H9 (cell line): ENCODE results near the gene ACKR4. TPM values are rescaled to one million over a fixed set of nuclear protein-coding genes. Genes with fewer than 3 reads are reported as not detected.

Experiments
- DNase-seq: peaks from one replicate; pipeline ENCODE4 v3.0.0-alpha.2; 2017
- H2AFZ ChIP-seq: one replicate; pipeline ENCODE4 v1.6.1; 2013; ENCODE audit warnings: mild to moderate bottlenecking, low read length, control low read depth, moderate library complexity
- H2AK5ac ChIP-seq: 2 replicates; pipeline ENCODE4 v1.6.1; 2013; ENCODE audit warnings: low read length, control low read depth, mixed read lengths; ENCODE audit not compliant: insufficient read length
- H2BK120ac ChIP-seq: one replicate; pipeline ENCODE4 v1.6.1; 2013; ENCODE audit warnings: low read depth, mild to moderate bottlenecking, low read length, control low read depth, inconsistent platforms; ENCODE audit not compliant: poor library complexity, severe bottlenecking
- H2BK12ac ChIP-seq: 2 replicates; pipeline ENCODE4 v1.6.1; 2013; ENCODE audit warnings: low read length, control low read depth, mixed read lengths, low read depth; ENCODE audit not compliant: insufficient read length
- H2BK15ac ChIP-seq: 2 replicates; pipeline ENCODE4 v1.6.1; 2013; ENCODE audit warnings: low read depth, low read length, control low read depth
- H2BK20ac ChIP-seq: one replicate; pipeline ENCODE4 v1.6.1; 2013; ENCODE audit warnings: low read depth, mild to moderate bottlenecking, low read length, control low read depth, inconsistent platforms; ENCODE audit not compliant: poor library complexity, severe bottlenecking
- H2BK5ac ChIP-seq: 2 replicates; pipeline ENCODE4 v1.6.1; 2013; ENCODE audit warnings: low read length, control low read depth, mixed read lengths; ENCODE audit not compliant: insufficient read length
- H3K14ac ChIP-seq: 2 replicates; pipeline ENCODE4 v1.6.1; 2013; ENCODE audit warnings: low read length, control low read depth; ENCODE audit not compliant: insufficient read depth
- H3K18ac ChIP-seq: 2 replicates; pipeline ENCODE4 v1.6.1; 2013; ENCODE audit warnings: low read depth, mild to moderate bottlenecking, mixed read lengths, low read length, control low read depth; ENCODE audit not compliant: insufficient read length
- H3K23ac ChIP-seq: 2 replicates; pipeline ENCODE4 v1.6.1; 2013; ENCODE audit warnings: low read length, control low read depth, mixed read lengths, low read depth; ENCODE audit not compliant: insufficient read length
- H3K23me2 ChIP-seq: 2 replicates; pipeline ENCODE4 v1.6.1; 2013; ENCODE audit warnings: low read depth, mild to moderate bottlenecking, mixed read lengths, low read length, control low read depth; ENCODE audit not compliant: insufficient read length, poor library complexity, severe bottlenecking
- H3K27ac ChIP-seq: 2 replicates; pipeline ENCODE4 v1.5.1; 2013; ENCODE audit warnings: low read length, control low read depth, mixed read lengths, low read depth; ENCODE audit not compliant: insufficient read length
- H3K27me3 ChIP-seq: 2 replicates; pipeline ENCODE4 v1.6.1; 2013; ENCODE audit warnings: low read length, control low read depth, inconsistent platforms; ENCODE audit not compliant: insufficient read depth
- H3K4ac ChIP-seq: 2 replicates; pipeline ENCODE4 v1.6.1; 2013; ENCODE audit warnings: low read depth, mild to moderate bottlenecking, control low read depth, inconsistent platforms, low read length, moderate library complexity
- H3K4me1 ChIP-seq: 2 replicates; pipeline ENCODE4 v1.6.1; 2013; ENCODE audit warnings: low read length, control low read depth, inconsistent platforms; ENCODE audit not compliant: insufficient read depth
- H3K4me2 ChIP-seq: 2 replicates; pipeline ENCODE4 v1.6.1; 2013; ENCODE audit warnings: low read length, control low read depth, mixed read lengths; ENCODE audit not compliant: insufficient read length, insufficient read depth
- H3K56ac ChIP-seq: 2 replicates; pipeline ENCODE4 v1.6.1; 2013; ENCODE audit warnings: low read depth, mild to moderate bottlenecking, mixed read lengths, low read length, control low read depth; ENCODE audit not compliant: insufficient read length
- H3K79me1 ChIP-seq: 2 replicates; pipeline ENCODE4 v1.6.1; 2013; ENCODE audit warnings: low read depth, mild to moderate bottlenecking, moderate library complexity, low read length, control low read depth, inconsistent platforms; ENCODE audit not compliant: insufficient read depth, poor library complexity, severe bottlenecking
- H3K79me2 ChIP-seq: 2 replicates; pipeline ENCODE4 v1.6.1; 2013; ENCODE audit warnings: low read length, control low read depth, inconsistent platforms; ENCODE audit not compliant: insufficient read depth
- H3K9ac ChIP-seq: 2 replicates; pipeline ENCODE4 v1.6.1; 2013; ENCODE audit warnings: low read length, control low read depth, mixed read lengths; ENCODE audit not compliant: insufficient read length; ENCODE audit errors: extremely low read depth
- H3K9me3 ChIP-seq: one replicate; pipeline ENCODE4 v1.6.1; 2013; ENCODE audit warnings: low read depth, low read length, inconsistent platforms; ENCODE audit not compliant: control insufficient read depth
- H3T11ph ChIP-seq: one replicate; pipeline ENCODE4 v1.6.1; 2013; ENCODE audit warnings: mild to moderate bottlenecking, low read length, control low read depth, inconsistent platforms
- H4K20me1 ChIP-seq: one replicate; pipeline ENCODE4 v1.6.1; 2013; ENCODE audit not compliant: control insufficient read depth, insufficient read length, insufficient read depth
- H4K5ac ChIP-seq: 2 replicates; pipeline ENCODE4 v1.6.1; 2013; ENCODE audit warnings: low read depth, mild to moderate bottlenecking, mixed read lengths, low read length, control low read depth; ENCODE audit not compliant: insufficient read length
- H4K8ac ChIP-seq: replicated peaks from 2 replicates; pipeline ENCODE4 v1.6.1; 2013; ENCODE audit warnings: low read length, control low read depth, mixed read lengths, low read depth; ENCODE audit not compliant: insufficient read length
- H4K91ac ChIP-seq: 2 replicates; pipeline ENCODE4 v1.6.1; 2013; ENCODE audit warnings: low read depth, mild to moderate bottlenecking, moderate library complexity, mixed read lengths, low read length, control low read depth; ENCODE audit not compliant: insufficient read length
- H3K27ac Mint-ChIP-seq, 3 experiments: 2 replicates in 2 of 3; 3 replicates in 1 of 3; pipeline ENCODE4 v1.8.0; 2020 to 2021; ENCODE audit warnings: mixed read lengths in 3 of 3, mild to moderate bottlenecking in 1 of 3, moderate library complexity in 1 of 3
- H3K27me3 Mint-ChIP-seq: 2 replicates; pipeline ENCODE4 v1.8.0; 2021; ENCODE audit warnings: low read depth, mild to moderate bottlenecking, moderate library complexity, mixed read lengths
- H3K36me3 Mint-ChIP-seq, 3 experiments: 2 replicates in 2 of 3; 3 replicates in 1 of 3; pipeline ENCODE4 v1.8.0; 2020 to 2021; ENCODE audit warnings: low read depth in 3 of 3, mixed read lengths in 3 of 3; ENCODE audit not compliant: insufficient read depth in 1 of 3
- H3K4me1 Mint-ChIP-seq, 2 experiments: 2 replicates each; pipeline ENCODE4 v1.8.0; 2020; ENCODE audit warnings: mixed read lengths in 2 of 2
- H3K4me3 Mint-ChIP-seq, 2 experiments: 2 replicates in 1 of 2; 3 replicates in 1 of 2; pipeline ENCODE4 v1.8.0; 2020 to 2021; ENCODE audit warnings: mild to moderate bottlenecking in 2 of 2, mixed read lengths in 2 of 2, moderate library complexity in 1 of 2
- H3K9me3 Mint-ChIP-seq, 2 experiments: 2 replicates in 1 of 2; 3 replicates in 1 of 2; pipeline ENCODE4 v1.8.0; 2020; ENCODE audit warnings: mild to moderate bottlenecking in 2 of 2, mixed read lengths in 2 of 2, moderate library complexity in 1 of 2
- WGBS: extraction: QIAGEN DNeasy Blood & Tissue Kit; methylation state at CpG from one replicate; pipeline ENCODE4 v1.1.7; 2013; ENCODE audit warnings: missing lambda C conversion rate, low lambda C conversion rate, mixed read lengths; ENCODE audit not compliant: insufficient read length; ENCODE audit errors: extremely low coverage; 5-methylcytosine and 5-hydroxymethylcytosine counted together
- total RNA-seq: library from RNA; stranded (reverse); gene quantifications from 2 replicates; pipeline ENCODE4 v1.2.1, GENCODE V29; 2021
- TF ChIP-seq, protein P1 (sequence below): fragments of 200-600 bp; sonication (generic); conservative IDR thresholded peaks from 3 replicates; pipeline ENCODE4 v1.8.0; 2021; ENCODE audit warnings: antibody characterized with exemption, mild to moderate bottlenecking

ACKR4 gene
- total RNA-seq, 1 experiment from 2014 or later = not detected

DNA sequence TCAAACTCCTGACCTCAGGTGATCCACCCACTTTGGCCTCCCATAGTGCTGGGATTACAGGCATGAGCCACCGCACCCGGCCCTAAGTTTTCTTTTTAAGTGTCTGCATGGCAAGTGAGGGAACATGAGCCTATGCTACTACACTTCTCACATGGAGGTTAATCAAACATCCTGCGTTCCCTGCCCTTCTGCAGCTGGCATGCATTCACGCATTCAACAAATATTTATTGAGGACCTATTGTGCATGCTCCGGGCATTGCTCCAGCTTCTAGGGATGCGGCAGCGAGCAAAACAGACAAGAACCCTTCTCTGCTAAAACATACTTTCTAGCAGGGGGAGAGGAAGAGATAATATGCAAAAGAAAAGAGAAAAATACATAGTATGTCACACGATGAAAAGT lies 42.6 kb upstream of the ACKR4 start:
- H2AFZ ChIP-seq = no peak overlapping the region
- H3T11ph ChIP-seq = no peak overlapping the region
- H2BK5ac ChIP-seq = no peak overlapping the region
- no peak overlapping the region for H2BK12ac ChIP-seq
- no peak overlapping the region for H4K8ac ChIP-seq
- H3K4ac ChIP-seq = no peak overlapping the region
- TF ChIP-seq, protein P1, sequence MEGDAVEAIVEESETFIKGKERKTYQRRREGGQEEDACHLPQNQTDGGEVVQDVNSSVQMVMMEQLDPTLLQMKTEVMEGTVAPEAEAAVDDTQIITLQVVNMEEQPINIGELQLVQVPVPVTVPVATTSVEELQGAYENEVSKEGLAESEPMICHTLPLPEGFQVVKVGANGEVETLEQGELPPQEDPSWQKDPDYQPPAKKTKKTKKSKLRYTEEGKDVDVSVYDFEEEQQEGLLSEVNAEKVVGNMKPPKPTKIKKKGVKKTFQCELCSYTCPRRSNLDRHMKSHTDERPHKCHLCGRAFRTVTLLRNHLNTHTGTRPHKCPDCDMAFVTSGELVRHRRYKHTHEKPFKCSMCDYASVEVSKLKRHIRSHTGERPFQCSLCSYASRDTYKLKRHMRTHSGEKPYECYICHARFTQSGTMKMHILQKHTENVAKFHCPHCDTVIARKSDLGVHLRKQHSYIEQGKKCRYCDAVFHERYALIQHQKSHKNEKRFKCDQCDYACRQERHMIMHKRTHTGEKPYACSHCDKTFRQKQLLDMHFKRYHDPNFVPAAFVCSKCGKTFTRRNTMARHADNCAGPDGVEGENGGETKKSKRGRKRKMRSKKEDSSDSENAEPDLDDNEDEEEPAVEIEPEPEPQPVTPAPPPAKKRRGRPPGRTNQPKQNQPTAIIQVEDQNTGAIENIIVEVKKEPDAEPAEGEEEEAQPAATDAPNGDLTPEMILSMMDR = no peak
- no peak overlapping the region for H3K23ac ChIP-seq
- no peak overlapping the region for H4K5ac ChIP-seq
- no peaks in the 10 kb centered on the region for H3K9me3 Mint-ChIP-seq
- H3K79me2 ChIP-seq = no peaks in the 10 kb centered on the region
- no peak overlapping the region for H2BK120ac ChIP-seq
- H3K4me3 Mint-ChIP-seq = no peak overlapping the region
- no peaks in the 10 kb centered on the region for H3K79me1 ChIP-seq
- H2BK15ac ChIP-seq = no peak overlapping the region
- no peak overlapping the region for H4K91ac ChIP-seq
- no peak overlapping the region for H2BK20ac ChIP-seq
- H3K4me1 Mint-ChIP-seq = peaks cover 21 to 30% of the 10 kb centered on the region in 2 experiments
- no peak overlapping the region for H3K4me2 ChIP-seq
- no peak overlapping the region for H3K18ac ChIP-seq
- H3K27ac Mint-ChIP-seq = peak overlapping the region in 1 of 3 experiments; percentile 41; a peak in 1 of 7 replicates
- H3K56ac ChIP-seq = no peak overlapping the region
- DNase-seq = no peak
- no peaks in the 10 kb centered on the region for H3K27me3 ChIP-seq
- peaks cover 0 to 5% (median 0%) of the 10 kb centered on the region in 3 experiments; a peak in 2 of 7 replicates for H3K36me3 Mint-ChIP-seq
- H3K23me2 ChIP-seq = no peaks in the 10 kb centered on the region
- H3K4me1 ChIP-seq = peaks cover 8% of the 10 kb centered on the region; the same call in 1 of the 2 replicates
- no peak overlapping the region for H2AK5ac ChIP-seq
- no peaks in the 10 kb centered on the region for H4K20me1 ChIP-seq
- H3K14ac ChIP-seq = no peak overlapping the region
- WGBS = no CpG with 5 or more reads among the region's 8 CpGs
- no peak overlapping the region for H3K27ac ChIP-seq
- H3K27me3 Mint-ChIP-seq = no peaks in the 10 kb centered on the region
- no peak overlapping the region for H3K9ac ChIP-seq
- no peaks in the 10 kb centered on the region for H3K9me3 ChIP-seq
